ENCODE results near the gene TMEM217.

TMEM217 gene

DNA sequence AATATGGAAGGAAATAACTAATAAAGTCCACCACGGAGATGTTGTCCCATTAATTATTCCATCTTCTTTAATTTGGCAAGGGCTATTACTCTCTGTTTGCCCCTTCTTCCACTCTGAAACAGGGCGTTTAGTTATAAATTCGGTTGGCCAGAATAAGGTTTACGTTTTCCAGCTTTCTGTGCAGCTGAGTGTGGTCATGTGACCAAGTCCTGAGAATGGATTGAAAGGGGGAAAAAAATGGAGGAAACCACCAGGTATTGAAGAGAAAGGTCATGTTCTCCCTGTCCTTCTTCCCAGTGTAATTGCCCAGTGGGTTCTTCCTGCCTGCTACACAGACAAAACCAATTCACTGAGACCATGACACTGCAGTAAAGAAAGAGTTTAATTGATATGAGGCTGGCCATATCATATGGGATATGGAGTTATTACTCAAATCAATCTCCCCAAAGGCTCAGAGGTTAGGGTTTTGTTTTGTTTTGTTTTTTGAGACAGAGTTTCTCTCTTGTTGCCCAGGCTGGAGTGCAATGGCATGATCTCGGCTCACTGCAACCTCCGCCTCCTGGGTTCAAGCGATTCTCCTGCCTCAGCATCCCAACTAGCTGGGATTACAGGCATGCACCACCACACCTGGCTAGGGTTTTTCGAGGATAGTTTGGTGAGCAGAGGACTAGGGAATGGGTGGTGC is 14.7 kb downstream of the TMEM217 start:
- DNase-seq: no peak

DNA sequence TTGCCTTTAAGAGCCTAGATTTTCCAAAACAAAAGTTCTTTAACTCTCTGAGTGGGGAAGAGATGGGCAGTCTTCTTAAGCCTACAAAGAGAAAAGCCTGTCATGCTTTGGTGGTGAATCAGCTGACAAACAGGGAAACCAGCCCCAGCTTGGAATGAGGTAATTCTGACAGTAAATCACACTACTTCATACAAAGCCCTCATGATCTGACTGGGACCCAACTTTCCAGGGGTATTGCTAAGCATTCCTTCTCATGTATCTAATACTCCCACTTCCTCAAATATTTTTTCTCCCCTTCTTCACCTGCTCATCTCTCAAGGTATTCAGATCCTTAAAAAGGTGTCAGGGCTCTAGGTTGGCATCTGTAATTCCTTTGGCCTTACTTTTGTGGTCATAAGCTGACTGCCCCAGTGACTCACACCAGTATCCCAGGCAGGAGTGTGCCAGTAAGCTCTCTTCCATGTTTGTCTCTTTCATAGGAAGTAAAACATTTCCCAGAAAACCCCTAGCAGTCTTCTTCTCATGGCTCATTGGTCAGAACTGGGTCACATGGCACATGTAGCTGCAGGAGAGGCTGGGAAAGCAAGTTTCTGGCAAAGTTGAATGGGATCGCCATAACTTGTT is 15.4 kb downstream of the TMEM217 start:
- DNase-seq: no peak

DNA sequence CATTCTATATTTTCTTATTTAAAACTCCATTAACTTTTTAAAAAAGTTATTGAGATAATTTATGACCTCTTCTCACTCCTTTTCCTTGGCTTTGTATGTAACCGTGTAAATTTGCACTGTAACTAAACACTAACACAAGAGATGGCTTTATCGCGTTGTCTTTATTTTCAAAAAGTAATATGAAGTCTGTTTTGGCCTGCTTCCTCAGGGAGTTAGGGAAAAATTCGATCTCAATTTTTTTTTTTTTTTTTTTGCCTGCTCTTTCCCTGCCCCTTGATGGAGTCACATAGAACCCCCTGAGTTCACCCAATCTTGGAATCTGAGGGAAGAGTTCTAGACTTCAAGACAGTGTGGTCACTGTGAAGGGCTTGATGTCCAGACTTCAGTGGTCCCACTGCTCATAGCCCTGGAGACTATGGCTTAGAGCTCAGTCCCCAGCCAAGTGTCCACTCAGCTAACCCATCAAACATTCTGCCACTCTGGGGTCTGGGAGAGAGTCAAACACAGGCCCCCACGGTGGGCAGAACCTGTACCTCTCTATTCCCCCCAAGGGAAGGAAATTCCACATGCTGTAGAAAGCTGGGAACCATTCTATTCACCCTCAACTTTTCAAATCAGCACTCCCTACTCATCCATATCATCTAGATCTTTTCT is 16.0 kb downstream of the TMEM217 start:
- DNase-seq: no peak

DNA sequence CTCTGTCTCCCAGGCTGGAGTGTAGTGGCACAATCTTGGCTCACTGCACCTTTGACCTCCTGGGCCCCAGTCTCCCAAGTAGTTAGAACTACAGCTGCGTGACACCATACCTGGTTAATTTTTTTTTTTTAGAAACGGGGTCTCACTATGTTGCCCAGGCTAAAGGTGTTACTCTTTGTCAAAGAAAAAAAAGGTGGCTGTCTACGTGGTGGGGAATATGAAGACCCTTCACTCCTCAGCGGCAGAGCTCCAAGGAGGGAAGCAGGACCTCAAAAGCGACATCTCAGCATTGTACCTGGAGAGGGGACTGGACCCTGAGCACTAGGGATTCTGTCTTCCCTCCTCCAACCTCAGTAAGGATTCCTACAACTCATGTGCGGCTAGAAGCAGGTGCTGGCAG is 16.8 kb downstream of the TMEM217 start:
- no peak for DNase-seq

DNA sequence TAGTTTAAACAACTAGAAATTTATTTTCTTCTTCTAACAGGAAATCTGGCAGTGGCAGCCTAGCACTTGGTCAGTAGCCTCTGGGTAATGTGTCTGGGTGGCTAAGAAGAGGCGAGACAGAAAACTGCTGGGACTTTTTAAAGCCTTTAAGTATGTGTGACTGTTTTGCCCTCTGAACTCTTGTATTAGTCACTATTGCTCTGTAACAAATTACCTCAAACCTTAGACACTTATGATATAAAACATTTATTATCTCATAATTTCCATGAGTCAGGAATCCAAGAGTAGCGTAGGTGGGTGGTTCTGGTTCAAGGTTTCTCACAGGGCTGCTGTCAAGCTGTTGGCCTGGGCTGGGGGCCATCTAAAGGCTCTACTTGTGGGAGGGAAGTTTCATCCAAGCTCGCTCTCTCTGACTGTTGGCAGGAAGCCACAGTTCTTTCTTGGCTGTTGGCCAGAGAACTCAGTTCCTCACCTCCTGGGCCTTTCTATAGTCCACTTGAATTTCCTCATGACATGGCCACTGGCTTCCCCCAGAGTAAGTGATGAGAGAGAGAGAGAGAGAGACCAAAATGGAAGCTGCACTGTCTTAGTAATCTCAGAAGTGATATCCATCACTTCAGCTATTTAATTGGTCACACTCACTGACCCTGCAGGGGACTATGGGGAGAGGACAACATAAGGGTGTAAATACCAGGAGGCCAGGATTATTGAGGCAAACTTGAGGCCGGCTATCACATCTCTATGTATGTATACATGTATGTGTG is 17.8 kb downstream of the TMEM217 start:
- DNase-seq: peak; percentile 88

DNA sequence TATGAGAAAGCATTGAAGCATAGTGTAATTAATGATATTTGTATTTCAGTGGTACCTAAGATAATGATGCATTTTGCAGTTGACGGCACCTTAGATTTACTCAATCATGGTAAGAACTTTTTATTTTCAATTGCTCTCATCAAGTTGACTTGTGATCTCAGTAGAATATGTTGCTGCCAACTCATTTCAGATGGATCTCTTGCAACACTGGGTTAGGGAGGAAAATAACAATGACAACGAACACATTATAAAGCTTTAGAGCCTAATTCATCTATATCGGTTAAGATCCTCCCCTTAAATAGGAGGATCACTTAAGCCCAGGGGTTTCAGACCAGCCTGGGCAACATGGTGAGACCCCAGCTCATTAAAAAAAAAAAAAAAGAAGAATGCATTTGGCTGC is 18.4 kb downstream of the TMEM217 start:
- no peak for DNase-seq

DNA sequence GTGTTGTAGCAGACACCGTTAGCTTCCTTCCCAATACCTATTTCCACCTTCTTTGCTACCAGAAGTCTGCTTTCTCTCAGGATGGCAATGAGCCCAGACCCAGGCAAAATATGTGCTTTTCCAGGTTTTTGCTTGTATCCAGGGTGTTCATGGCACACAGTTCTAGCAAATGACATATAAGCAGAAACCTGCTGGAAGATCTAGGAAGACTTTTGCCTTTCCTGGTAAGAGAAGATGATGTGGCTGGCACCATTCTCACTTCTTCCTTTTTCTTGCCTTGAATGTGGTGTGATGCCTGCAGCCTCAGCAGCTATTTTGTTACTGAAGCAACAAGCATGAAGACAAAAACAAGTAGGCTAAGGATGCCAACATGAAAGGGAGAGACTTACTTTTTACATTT is 19.6 kb downstream of the TMEM217 start:
- DNase-seq: no peak

DNA sequence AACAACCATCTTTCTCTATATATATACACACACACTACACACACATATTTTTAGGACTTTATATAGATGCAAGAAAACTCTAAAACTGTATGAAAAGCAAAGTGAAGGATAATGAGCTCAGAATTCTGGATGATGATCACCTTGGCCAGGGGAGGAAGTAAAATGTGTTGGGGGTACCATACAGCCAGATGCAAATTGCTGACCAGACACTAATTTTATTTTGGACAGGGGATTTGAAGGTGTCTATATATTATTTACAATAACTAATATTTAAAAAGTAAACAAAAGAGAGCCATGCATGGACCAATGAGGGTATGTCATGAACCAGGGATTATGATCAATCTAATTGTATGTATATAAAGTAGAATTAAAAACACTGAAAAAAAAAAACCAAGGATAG is 20.2 kb downstream of the TMEM217 start:
- no peak for DNase-seq

DNA sequence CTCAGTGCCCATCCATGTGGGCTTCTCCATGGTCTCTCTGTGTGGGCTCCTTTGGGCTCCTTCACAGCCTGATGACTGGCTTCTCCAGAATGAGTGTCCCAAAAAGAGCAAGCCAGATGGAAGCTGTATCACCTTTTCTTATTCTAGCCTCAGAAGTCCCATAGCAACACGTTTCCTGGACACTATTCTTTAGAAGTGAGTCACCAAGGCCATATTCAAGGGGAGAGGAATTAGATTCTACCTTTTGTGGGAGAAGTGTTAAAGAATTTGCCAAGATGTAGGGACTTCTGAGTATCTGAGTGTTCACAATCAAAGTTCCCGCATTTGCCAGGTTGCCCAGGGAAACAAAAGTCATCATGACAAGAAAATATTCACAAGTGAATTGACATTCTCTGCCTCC is 21.0 kb downstream of the TMEM217 start:
- DNase-seq: no peak

DNA sequence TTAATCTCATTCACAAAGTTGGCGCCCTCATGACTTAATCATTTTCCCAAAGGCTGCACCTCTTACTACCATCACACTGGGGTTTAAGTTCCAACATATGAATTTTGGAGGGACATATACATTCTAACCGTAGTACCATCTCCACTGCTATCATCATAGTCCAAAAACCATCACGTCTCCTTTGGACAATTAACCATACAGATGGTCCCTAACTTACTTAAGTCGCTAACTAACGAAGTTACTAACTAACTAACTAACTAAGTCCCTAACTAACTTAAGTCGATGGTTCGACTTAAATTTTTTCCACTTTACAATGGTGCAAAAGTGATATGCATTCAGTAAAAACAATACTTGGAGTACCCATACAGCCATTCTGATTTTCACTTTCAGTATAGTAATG is 24.4 kb downstream of the TMEM217 start:
- no peak for DNase-seq

DNA sequence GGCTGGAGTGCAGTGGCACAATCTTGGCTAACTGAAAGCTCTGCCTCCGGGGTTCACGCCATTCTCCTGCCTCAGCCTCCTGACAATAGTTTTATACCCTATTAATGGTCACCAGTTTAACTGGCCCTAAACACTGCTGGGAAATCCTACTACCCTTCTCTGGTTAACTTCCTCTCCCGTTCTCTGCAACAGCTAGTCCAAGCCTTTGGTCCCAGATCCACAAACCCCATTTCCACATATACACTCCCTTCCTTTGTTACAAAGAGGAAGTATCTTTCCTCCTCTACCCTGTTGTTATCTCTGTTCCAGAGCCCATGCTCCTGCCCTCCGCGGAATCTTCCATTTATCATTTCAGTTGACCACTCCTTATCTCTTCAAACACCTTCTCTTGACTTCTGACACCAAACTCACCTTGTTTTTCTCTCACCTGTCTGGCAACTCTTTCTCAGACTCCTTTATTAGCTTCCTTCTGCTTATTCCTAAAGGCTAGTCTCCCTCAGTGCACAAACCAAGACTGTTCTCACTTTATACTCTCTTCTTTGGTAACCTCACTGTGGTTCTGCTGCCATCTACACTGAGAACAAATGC is 25.4 kb downstream of the TMEM217 start:
- DNase-seq: peak; percentile 13

DNA sequence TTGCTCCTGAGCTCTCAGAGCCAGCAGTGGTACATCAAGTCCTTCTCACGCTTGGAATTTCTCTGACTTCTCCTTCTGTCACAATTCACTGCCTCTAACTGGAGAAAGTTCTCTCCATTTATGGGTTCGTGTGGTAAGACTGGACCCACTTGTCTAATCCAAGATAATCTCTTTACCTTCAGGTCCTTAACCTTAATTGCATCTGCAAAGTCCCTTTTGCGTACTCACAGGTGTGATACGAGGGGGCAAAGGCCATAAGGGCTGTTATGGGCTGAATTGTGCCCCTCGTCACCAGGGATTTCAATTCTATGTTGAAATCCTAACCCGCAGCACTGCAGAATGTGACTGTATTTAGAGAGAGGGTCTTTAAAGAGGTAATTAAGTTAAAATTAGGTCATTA is 27.8 kb downstream of the TMEM217 start:
- DNase-seq: no peak

DNA sequence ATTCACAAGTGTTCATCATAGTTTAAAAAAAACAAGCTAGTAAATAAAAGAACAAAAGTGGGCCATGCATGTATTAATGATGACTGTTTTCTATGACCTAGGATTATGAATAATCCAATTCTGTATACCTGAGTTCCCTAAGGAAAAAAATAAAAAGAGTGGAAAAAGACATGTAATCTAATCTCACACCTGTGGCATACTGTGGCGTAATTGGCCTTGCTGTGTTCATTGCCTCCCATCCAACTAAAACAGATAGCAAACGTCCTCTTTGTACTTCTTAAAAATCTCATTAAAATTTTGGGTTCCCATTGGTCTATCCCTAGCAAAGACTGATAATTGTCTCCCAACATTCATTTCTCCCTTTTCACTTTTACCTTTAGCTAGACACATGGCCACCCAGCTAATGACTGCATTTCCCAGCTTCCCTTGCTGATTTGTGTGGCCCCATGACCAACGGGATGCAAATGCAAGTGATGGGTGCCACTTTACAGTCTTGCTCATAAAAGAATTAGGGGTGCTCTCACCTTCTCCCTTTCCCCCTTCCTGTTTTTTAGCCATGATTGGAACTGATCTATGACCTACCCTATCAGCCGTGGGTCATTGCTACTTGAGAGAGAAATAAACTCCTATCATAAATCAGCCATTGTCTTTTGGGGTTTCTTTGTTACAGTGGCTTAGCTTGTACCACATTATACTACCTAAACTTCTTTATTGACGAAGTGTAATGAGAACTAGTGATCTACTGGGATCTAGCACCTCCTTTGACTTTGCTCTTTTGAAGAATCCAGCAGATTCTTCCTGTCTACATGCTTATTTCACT is 32.4 kb downstream of the TMEM217 start:
- peak; percentile 8 for DNase-seq

DNA sequence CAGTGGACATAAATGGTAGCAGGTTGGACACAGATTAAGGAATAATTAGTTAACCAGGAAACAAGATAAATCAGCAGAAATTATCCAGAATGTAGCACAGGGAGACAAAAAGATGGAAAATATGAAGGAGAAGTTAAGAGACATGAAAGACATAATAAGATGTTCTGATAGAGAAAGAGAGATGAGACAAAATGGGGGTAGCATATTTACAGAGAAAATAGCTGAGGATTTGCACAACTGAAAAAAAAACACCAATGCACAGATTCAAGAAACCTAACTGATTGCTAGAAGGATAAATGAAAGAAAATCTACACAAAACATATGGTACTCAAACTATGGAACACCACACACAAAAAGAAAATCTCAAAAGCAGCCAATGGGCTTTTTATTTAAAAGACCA is 35.0 kb downstream of the TMEM217 start:
- DNase-seq: no peak

DNA sequence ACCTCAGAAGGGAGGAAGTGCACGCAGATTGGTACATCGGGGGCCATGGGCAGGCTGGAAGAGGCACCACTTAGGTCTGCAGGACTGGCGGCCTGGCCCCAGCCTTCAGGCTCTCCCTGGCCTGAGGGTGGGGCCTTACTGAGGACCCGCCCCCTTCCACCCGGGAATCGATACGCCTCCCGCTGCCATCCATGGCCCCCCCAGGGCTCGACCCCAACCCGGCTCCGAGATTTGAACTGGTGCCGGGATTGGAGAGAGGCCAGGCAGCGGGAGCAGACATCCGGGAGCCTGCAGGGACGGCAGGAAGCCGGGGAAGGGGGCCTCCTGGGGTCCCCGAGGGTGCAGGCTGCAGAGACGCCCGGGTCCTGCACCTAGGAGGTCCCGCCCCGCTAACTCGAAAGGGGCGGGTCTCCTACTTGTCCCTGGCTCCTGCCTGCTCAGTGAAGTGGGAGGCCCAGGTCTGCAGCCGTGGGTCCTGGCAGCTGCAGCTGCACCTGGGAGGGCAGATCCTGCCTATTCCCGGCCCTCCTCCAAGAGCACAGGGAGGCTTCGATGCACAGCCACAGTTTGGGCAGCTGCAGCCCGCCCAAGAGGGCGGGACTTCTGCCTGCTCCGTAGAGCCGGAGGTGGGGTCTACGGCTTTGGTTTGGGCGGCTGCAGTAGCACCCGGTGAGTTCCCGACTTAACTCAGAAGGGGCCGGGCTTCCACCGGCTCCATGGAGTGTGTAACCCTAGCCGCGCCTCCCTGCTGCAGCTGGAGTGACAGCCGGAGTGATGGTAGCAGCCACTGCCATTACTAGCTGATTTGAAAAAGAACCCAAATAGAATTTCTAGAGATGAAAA is 35.6 kb downstream of the TMEM217 start:
- peak; percentile 83 for DNase-seq

DNA sequence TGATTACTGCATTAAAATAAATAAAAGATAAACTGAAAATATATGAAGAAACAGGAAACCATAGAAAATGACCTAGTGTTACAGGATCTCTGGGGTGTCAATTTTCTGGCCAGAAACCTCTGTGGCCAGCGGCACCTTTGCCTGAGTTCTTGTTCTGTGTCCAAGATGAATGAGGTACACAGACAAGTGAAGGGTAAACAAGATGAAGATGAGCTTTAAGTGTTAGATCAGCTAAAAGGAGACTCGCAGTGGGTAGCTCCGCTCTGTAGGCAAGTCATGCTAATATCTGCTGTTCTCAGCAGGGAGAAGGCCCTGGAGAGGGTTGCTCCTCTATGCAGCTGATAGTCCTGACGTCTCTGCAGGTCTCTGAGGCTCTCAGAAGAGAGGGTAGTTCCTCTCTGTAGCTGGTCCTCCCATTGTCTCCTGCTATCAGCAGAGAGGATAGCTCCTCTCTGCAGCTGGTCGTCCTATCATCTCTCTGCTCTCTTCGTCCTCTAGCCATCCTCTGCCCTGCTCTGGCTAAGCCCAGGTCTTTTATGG is 36.3 kb downstream of the TMEM217 start:
- DNase-seq: no peak

DNA sequence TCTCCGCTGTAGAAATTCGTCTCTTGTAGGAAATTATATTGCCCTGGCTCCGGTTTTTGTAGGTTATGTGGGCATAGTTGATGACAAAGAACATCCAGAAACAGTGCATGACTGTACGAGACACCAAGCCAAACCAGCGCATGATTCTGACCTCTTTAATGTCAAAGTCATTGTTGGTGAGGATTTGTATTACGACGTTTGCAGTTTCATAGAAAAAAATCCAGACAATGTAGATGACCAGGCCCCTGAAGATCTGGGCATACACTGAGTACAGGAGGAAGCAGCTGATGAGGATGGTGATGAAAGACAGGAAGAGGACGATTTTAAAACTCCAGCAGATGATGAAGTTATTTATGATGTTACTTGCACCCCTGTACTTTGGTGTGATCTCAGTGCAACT is 39.4 kb downstream of the TMEM217 start:
- peak; percentile 0 for DNase-seq

DNA sequence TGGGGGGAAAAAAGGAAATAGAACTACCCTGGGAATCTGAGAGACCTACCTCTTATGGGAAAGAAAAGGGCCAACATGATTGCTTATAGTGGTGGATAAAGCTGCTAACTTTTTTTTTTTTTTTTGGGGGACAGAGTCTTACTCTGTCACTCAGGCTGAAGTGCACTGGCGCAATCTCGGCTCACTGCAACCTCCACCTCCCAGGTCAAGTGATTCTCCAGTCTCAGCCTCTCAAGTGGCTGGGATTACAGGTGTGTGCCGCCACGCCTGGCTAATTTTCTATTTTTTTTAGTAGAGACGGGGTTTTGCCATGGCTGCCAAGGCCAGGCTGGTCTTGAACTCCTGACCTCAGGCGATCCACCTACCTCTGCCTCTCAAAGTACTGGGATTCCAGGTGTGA is 39.9 kb downstream of the TMEM217 start:
- peak; percentile 18 for DNase-seq

DNA sequence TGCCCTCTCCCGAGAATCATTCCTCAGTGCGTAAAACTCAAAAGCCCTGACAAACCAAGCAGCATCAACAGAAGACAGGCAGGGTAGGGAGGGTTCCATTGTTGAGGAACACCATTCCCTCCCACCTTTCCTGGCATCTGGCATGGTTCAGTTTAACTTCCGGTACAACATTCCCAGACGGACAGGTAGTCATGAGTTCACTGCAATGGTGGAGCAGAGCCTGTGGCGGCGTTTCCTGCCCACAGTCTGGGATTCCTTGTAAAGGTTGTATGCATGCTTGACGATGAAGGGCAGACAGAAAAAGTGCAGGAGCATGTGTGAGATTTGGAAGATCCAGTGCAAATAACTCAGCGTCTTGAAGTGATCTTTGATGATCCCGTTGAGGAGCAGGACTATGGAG is 45.7 kb downstream of the TMEM217 start:
- peak; percentile 34 for DNase-seq

DNA sequence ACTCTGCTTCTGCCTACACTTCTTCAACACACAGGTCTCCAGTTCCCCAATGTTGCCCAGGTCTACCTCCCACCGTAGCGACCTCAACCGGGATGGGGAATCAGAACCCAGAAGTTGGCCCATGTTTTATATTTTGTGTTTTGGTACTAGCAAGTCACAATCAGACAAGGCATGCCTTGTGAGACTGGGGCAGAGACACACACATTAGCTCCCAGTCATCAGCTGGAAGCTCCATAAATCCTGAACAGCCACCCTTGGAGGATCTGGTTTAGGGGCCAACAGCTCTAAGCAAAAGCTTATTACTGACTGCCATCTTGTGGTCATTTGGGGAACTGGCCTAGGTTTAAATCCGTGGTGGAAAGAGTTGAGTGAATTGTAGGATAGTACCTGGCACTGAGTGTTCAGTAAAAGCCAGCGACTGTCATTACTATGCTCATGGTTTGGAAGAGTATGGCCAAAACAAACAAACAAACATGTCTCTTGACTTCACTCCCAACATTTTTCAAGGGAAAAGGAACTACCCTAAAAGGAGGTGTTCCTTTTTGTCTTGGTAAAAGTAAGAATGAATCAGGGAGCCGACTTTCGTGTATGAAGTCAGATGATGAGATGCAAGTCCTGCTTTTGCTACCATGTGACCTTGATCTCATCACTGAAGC is 47.5 kb downstream of the TMEM217 start:
- peak; percentile 81 for DNase-seq
